Gastrocnemius medialis (tissue), 4 donors: ENCODE results near the gene SPIRE1.

Source experiments
- POLR2A ChIP-seq, 2 donors: fragments of 450-650 bp; IDR thresholded peaks; one replicate each; pipeline ENCODE4 v1.6.1; 2017; ENCODE audit warnings: antibody characterized with exemption in 2 of 2, mild to moderate bottlenecking in 2 of 2, moderate library complexity in 2 of 2
- TF ChIP-seq, protein P1 (sequence below), 5 experiments: fragments of 450-650 bp in 3 of 5; fragments of 200-600 bp in 2 of 5; sonication (generic) in 2 of 5; IDR thresholded peaks in 4 of 5; conservative IDR thresholded peaks in 1 of 5; 1 replicate in 4 of 5; 2 replicates in 1 of 5; pipeline ENCODE4 v1.5.1; 2016 to 2019; ENCODE audit warnings: antibody characterized with exemption in 5 of 5, mild to moderate bottlenecking in 3 of 5, moderate library complexity in 3 of 5

DNA sequence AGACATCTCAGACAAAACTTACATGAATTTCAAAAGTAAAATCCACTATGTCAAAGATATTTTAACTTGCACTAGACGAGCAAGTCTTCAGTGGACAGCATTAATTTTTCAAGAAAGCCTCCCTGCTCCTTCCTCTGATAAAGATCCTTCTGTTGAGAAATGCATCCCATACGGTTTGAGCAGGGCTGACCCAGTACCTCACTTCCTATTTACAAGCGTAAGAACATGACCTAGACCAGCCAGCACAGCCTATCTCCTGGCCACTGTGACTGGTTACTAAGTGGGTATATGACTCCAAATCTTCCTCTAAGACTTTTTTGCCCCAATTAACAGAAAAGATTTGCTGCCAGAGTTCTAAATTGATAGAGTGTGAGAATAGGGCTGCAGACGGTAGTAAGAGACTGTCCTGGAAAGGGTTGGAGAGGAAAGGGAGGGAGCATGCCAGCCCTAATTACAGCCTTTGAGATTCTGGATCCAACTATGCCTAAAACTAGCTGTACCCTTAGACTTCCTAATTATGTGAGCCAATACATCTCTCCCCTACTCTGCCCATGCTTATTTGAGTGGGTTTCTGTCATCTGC is 141.8 kb downstream of the SPIRE1 start:
- TF ChIP-seq, protein P1, sequence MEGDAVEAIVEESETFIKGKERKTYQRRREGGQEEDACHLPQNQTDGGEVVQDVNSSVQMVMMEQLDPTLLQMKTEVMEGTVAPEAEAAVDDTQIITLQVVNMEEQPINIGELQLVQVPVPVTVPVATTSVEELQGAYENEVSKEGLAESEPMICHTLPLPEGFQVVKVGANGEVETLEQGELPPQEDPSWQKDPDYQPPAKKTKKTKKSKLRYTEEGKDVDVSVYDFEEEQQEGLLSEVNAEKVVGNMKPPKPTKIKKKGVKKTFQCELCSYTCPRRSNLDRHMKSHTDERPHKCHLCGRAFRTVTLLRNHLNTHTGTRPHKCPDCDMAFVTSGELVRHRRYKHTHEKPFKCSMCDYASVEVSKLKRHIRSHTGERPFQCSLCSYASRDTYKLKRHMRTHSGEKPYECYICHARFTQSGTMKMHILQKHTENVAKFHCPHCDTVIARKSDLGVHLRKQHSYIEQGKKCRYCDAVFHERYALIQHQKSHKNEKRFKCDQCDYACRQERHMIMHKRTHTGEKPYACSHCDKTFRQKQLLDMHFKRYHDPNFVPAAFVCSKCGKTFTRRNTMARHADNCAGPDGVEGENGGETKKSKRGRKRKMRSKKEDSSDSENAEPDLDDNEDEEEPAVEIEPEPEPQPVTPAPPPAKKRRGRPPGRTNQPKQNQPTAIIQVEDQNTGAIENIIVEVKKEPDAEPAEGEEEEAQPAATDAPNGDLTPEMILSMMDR (IDR thresholded peaks at IDR 0.05 in 4 of 5, conservative IDR thresholded peaks at IDR 0.05 in 1 of 5): no peak
- no peak for TF ChIP-seq POLR2A (IDR thresholded peaks at IDR 0.05)
